ENCODE results near the gene INSYN2B. TPM values are rescaled to one million over a fixed set of nuclear protein-coding genes. Genes with fewer than 3 reads are reported as not detected.

The INSYN2B gene
- total RNA-seq, 6 donors from 2014 or later, result 0.06 to 0.10 TPM; not detected in 4

DNA sequence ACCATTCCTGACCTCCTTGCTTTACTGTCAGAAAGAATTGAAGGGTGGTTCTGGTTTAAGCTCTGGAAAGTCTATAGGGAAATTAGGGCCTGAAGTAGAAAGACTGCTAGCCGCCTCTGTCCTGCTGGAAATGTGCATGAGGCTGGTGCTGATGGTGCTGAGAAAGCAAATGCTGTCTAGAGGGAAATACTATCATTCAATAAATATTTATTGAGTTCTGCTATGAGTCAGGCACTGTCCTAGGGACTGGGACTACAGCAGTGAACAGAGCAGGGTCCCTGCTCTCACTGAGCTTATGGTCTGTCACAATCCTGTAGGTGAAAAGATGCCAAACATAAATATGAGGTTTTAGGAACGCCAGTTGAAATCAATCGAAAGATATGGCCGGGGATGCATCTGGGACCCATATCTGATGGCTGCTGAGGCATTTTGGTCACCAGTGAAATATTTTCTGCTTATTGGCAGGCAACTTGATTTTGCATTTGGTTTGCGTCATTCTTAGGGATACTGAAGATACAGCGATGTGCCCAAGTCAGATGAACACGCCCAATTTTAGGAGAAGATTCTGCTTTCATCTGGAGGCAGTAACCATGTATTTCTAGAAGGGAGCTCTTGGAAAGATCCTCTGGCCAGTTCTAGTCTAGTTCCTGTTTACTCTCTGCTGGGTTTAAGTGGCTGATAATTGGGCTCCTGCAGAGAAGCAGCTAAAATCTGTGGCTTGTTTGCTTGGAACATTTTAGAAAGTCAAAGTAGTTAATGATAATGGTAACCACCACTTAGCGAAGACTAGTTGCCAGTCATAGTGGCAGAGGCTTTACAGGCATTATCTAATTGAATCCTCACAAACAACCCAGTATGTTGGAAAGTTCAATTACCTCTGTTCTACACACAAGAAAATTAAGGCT, 73.3 kb downstream of the INSYN2B start:
- DNase-seq, result no peak
- no peaks in the 10 kb centered on the region for H3K9me3 ChIP-seq
- WGBS, 2 donors, result 77 to 84% methylated on average over 8 of the region's 8 CpGs
- H3K36me3 ChIP-seq, result no peaks in the 10 kb centered on the region
- TF ChIP-seq EP300 (IDR thresholded peaks at IDR 0.05), result no peak
- TF ChIP-seq, protein P1, sequence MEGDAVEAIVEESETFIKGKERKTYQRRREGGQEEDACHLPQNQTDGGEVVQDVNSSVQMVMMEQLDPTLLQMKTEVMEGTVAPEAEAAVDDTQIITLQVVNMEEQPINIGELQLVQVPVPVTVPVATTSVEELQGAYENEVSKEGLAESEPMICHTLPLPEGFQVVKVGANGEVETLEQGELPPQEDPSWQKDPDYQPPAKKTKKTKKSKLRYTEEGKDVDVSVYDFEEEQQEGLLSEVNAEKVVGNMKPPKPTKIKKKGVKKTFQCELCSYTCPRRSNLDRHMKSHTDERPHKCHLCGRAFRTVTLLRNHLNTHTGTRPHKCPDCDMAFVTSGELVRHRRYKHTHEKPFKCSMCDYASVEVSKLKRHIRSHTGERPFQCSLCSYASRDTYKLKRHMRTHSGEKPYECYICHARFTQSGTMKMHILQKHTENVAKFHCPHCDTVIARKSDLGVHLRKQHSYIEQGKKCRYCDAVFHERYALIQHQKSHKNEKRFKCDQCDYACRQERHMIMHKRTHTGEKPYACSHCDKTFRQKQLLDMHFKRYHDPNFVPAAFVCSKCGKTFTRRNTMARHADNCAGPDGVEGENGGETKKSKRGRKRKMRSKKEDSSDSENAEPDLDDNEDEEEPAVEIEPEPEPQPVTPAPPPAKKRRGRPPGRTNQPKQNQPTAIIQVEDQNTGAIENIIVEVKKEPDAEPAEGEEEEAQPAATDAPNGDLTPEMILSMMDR (IDR thresholded peaks at IDR 0.05), result no peak
- H3K4me1 ChIP-seq, result no peaks in the 10 kb centered on the region
- no peak overlapping the region for H3K4me3 ChIP-seq
- H3K27ac ChIP-seq, result no peak overlapping the region
- ATAC-seq (ENCODE audit: low FRiP score in 2 of 2), result no peak
- no peaks in the 10 kb centered on the region for H3K27me3 ChIP-seq

DNA sequence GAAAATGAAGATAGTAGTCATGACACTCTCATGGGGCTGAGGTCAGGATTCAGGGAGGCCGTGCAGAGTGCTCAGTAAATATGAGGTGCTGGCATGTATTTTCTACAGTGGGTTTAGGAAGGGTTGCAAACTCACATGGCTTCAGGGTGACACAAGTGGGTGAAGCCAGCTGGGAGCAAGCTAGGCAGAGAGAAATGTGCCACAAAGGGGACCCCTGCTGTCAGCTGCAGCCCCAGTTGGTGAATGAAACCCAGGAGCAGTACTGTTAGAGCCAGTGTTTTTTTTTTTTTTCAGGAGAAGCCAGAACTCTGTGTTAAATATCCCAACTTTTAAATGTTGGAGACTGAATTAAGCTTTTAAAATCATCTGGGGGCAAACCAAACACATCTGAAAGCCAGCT, 75.3 kb downstream of the INSYN2B start:
- no peaks in the 10 kb centered on the region for H3K4me1 ChIP-seq
- H3K9me3 ChIP-seq, result no peaks in the 10 kb centered on the region
- TF ChIP-seq POLR2AphosphoS5 (IDR thresholded peaks at IDR 0.05) (no peak), POLR2A (IDR thresholded peaks at IDR 0.05) (no peak), EP300 (IDR thresholded peaks at IDR 0.05) (no peak)
- TF ChIP-seq, protein P1 (IDR thresholded peaks at IDR 0.05), result no peak
- ATAC-seq (ENCODE audit: low FRiP score in 2 of 2), result no peak
- H3K4me3 ChIP-seq, result no peak overlapping the region
- H3K27ac ChIP-seq, result no peak overlapping the region
- WGBS, 2 donors, result 80 to 100% methylated on average over 1 of the region's 1 CpG
- H3K27me3 ChIP-seq, result no peaks in the 10 kb centered on the region
- no peak for DNase-seq
- H3K36me3 ChIP-seq, result no peaks in the 10 kb centered on the region

DNA sequence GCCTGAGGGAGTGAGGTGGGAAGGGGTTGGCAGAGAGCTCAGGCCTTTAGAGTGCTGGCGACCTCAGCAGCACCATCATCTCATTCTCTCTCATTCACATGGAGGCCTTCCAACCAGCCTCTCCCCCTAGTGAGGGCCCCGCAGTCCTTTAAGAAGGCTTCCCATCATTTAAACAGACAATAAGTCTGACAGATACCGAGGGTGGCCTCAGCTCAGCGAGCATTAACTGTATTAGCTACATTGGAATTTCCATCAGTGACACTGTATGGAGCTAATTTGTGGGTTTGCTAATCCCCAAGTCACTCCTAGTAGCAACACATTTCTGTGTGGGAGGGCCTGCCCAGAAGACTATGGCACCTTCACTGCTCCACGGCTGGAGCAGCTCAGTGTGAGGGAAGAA, 75.8 kb downstream of the INSYN2B start:
- Histone ChIP-seq H3K27me3 (no peaks in the 10 kb centered on the region), H3K9me3 (no peaks in the 10 kb centered on the region), H3K27ac (no peak overlapping the region), H3K4me3 (no peak overlapping the region), H3K36me3 (no peaks in the 10 kb centered on the region), H3K4me1 (no peaks in the 10 kb centered on the region)
- 58 to 77% methylated on average over 2 to 5 of the region's 5 CpGs for WGBS, 2 donors
- no peak for ATAC-seq (ENCODE audit: low FRiP score in 2 of 2)
- TF ChIP-seq EP300 (IDR thresholded peaks at IDR 0.05) (no peak), POLR2AphosphoS5 (IDR thresholded peaks at IDR 0.05) (no peak), POLR2A (IDR thresholded peaks at IDR 0.05) (no peak)
- TF ChIP-seq, protein P1 (IDR thresholded peaks at IDR 0.05), result no peak
- no peak for DNase-seq

DNA sequence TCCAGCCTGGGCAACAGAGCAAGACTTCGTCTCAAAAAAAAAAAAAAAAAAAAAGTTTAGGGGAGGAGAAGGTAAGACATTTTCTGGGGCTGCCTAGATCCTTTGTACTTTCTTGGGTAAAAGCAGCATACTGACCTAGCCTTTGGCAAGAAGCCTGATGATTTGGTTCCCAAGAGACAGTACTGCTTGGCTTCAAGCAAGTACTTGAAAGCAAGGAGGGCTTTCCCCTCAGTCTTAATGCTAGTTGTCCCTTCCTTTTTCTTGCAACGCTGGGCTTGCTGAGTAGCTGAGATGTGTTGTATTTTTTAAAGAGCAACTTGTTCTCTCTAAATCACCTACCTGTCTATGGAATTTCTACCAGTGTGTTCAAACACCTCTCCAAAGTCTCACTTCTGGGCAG, 76.2 kb downstream of the INSYN2B start:
- Histone ChIP-seq H3K36me3 (no peaks in the 10 kb centered on the region), H3K9me3 (no peaks in the 10 kb centered on the region), H3K27ac (no peak overlapping the region), H3K27me3 (no peaks in the 10 kb centered on the region), H3K4me3 (no peak overlapping the region), H3K4me1 (no peaks in the 10 kb centered on the region)
- no peak for DNase-seq
- ATAC-seq (ENCODE audit: low FRiP score in 2 of 2), result no peak
- TF ChIP-seq POLR2A (IDR thresholded peaks at IDR 0.05), result no peak
- TF ChIP-seq POLR2AphosphoS5 (IDR thresholded peaks at IDR 0.05), result no peak
- no peak for TF ChIP-seq EP300 (IDR thresholded peaks at IDR 0.05)
- TF ChIP-seq, protein P1 (IDR thresholded peaks at IDR 0.05), result no peak
- WGBS, 2 donors, result 52% methylated on average over 2 of the region's 2 CpGs

DNA sequence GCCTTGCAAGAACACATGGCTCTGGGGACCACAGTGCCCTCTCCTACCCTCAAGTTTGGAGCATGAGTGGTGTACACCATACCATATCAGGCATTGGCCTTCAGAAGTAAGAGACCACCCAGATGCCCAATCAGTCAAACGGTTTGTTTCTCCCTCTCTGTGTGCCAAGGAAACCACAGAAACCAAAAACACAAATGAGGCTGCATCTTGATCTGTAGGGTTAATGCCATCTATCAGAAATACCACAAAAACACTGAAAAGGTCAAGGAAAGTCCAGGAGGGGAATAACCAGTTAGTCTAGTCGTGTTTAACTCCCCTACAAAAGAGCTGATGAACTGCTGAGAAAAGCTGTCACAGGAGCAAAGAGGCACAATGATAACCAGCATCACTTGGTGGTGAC, 78.4 kb downstream of the INSYN2B start:
- Histone ChIP-seq H3K4me3 (no peak overlapping the region), H3K27me3 (no peaks in the 10 kb centered on the region), H3K27ac (no peak overlapping the region), H3K9me3 (no peaks in the 10 kb centered on the region), H3K4me1 (no peaks in the 10 kb centered on the region), H3K36me3 (no peaks in the 10 kb centered on the region)
- 37 to 40% methylated on average over 2 of the region's 2 CpGs for WGBS, 2 donors
- DNase-seq (no peak), ATAC-seq (ENCODE audit: low FRiP score in 2 of 2) (no peak)
- TF ChIP-seq, protein P1 (IDR thresholded peaks at IDR 0.05), result no peak
- TF ChIP-seq POLR2AphosphoS5 (IDR thresholded peaks at IDR 0.05) (no peak), EP300 (IDR thresholded peaks at IDR 0.05) (no peak), POLR2A (IDR thresholded peaks at IDR 0.05) (no peak)
